ENCODE data around the gene EMX1.
A peak's percentile ranks its signal among the peaks of the same experiment; 100 is the strongest.

EMX1 gene
- 0 reads per million in 2 donors for total RNA-seq

DNA sequence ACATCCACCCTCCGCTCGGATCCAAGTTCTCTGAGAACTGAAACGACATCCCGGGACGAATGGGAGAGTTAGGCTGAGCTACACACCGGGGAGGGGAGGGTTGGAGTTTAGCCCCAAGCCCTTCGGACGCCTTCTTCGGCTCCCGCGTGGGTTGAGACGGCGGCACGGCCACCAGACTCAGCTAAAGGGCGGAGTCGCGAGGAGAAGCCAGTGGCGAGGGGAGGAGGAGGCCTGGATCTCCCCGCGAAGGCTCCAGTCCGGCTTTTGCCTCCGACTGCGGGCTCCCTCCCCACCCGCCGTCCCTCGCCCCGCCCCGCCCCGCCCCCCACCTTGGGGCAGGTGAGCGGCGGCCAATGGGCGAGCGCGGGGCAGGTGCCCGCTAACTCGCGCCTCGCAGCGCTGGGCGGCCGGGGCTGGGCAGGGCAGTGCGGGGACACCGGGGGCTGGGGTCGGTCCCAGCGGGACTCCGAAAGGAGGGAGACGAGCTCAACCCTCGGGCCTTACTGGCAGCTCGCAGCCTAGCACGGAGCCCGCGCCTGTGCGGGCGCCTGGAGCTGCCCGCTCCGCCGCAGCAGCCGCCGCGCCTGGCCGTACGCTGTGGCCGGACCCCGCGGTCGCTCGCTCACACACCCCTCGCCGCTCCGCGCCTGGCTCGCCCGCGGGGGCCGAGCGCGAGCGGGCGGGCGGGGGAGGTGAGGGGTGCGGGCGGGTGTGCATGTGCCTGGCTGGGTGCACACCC is at the start of gene EMX1:
Gene EMX1, plus strand, starts transcription at position 382 of the 739 bp plus-strand sequence. Its CDS starts 334 bp downstream, at position 716.
- peak; percentile 32 for DNase-seq

DNA sequence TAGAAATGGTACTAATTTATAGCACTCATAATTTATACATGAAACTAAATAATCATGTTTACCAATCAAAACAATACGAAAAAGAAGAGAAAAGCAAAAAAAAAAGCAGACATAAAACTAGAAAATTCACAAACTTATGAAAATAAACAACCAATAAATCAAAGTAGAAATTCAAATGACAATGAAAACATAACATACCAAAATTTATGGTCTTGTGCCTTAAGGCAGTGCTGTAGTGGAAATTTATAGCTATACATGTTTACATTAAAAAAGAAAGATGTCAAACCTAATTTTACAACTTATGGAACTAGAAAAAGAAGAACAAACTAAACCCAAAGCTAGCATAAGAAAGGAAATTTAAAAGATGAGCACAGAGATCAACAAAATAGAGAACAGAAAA is 46.3 kb upstream of the EMX1 start:
- no peak for DNase-seq

DNA sequence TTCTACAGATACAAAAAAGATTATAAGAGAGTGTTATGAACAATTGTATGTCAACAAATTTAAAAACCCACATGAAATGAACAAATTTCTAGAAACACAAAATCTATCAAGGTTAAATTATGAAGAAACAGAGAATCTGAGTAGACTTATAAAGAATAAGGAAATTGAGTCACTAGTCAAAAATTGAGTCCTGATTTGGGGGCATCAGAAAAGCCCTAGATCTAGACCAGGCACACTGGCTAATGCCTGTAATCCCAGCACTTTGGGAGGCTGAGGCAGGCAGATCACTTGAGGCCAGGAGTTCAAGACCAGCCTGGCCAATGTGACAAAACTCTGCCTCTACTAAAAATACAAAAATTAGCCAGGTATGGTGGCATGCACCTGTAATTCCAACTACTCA is 45.4 kb upstream of the EMX1 start:
- no peak for DNase-seq

DNA sequence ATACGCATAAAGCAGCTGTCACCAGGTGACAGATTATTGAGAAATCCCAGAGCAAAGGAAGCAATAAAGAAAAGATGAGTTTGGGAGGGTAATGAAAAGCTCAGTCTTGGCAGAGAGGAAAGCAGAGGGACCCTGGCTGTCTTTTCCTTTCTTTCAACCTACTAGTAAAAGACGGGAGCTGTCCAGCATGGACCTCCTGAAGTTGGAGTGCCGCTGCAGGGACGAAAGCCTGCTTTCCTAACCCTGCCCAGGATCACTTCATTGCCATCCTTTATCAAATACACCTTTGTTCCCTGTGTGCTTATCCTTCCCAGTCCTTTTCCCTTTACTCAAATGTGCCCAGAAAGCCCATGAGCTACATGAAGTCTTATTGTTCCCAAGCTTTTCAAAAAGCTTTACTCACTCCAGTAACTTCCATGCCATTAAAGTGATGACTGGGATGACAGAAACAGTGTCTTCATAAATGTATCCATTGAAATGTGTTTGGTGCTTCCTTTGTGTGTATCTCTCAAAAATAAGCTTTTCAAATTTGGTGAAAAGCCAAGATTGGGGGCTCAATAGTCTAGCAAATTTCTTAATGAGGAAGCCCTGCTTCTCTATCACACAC is 33.9 kb upstream of the EMX1 start:
- DNase-seq, result no peak

DNA sequence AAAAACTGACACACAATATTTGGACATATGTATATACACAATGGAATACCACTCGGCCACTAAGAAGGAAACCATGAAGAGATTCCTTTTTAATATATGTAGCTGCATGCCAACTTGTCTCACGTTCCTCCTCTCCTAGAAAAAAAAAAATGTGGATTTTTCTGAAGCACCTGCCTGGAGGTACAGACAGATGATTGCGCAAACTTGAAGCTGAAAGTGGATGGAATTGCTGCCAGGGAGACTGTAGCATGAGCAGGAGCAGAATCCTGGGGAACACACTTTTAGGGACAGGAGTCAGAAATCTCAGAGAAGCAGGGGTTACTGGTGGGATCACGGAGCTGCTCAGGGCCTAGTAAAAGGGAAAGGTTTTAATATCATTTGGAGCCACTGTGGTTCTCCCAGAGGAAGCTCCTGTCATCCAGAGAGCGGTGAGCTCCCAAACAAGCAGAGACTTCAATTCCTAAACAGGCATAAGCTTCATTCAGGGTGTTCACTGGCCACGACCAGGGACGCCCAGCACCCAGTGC is 30.8 kb upstream of the EMX1 start:
- DNase-seq, result no peak

DNA sequence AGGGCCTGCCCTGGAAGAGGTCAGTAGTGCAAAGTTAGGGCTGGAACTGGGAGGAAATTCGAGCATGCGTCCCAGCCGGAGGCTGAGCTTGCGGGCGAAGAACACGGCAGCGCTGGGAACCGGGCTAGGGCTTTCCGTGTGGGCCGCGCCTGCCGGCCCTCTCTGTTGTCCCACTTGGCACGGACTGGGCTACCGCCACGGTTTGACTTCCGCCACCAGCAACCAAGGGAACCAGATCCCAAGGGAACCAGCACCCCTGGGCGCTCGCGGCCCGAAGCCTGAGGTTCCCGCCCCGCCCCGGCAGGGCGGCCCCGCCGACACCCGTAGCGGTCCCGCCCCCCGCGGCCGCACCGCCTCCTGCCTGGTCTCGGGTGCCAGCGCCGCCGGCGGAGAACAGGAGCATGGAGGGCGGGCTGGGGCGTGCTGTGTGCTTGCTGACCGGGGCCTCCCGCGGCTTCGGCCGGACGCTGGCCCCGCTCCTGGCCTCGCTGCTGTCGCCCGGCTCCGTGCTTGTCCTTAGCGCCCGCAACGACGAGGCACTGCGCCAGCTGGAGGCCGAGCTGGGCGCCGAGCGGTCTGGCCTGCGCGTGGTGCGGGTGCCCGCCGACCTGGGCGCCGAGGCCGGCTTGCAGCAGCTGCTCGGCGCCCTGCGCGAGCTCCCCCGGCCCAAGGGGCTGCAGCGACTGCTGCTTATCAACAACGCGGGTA is 30.1 kb upstream of the EMX1 start, which contains the start of gene SPR:
Gene SPR, plus strand, starts transcription at position 377 of the 708 bp plus-strand sequence. Its CDS starts 25 bp downstream, at position 402.
- peak; percentile 27 for DNase-seq

DNA sequence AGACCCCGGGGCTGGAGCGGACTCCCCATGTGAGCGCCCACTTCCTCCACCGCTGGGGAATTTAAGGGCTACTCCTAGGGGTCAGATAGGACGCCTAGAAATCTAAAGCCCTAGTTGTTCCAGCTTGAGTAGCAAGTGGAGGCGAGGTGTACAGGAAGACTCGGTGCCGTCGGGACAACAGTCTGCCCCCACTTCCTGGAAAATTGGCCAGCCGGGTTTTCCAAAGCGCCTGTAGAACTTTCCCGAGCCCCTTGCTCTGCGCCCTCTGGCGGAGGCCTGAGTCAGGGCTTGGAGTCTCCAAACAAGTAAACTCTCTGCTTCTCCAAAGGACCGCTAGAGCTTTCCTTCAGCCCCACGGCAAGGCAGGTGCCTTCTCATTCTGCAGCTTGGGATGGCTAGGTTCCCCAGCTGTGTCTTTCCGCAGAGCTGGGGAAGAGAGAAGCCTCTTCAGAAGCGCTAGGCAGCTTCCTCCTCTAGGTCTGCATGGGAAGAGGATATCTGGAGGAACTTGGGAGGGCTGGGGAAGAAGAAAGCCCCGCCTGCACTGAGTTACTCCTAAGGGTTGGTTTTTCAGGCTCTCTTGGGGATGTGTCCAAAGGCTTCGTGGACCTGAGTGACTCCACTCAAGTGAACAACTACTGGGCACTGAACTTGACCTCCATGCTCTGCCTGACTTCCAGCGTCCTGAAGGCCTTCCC is 29.4 kb upstream of the EMX1 start:
- peak; percentile 33 for DNase-seq

DNA sequence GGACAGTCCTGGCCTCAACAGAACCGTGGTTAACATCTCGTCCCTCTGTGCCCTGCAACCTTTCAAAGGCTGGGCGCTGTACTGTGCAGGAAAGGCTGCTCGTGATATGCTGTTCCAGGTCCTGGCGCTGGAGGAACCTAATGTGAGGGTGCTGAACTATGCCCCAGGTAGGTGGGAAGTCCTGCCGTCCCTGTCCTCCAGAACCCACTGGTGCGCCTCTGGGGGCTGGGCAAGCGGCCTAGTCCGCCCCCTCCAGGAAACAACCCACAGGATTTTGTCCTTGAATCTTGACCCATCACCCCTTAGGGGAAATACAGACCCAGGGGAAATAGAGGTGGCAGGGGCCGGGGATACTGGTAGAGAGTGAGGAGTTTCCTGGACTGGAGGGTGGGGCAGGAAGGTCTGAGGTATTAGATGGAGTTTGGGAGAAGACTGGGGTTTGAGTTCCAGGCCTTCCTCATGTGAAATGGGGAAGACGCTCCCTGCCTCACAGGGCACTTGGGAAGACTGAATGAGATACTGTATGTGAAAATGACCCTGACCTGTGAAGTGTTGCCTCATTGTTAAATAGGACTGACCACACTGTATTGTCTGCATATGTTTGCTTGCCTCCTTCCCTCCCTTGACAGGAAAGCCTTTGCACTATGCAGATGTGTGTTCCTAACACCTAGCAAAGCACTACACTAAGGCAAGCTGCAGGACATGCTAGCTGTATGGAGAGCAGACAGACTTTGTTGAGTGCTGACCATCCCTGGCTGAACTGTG is 28.7 kb upstream of the EMX1 start:
- no peak for DNase-seq

DNA sequence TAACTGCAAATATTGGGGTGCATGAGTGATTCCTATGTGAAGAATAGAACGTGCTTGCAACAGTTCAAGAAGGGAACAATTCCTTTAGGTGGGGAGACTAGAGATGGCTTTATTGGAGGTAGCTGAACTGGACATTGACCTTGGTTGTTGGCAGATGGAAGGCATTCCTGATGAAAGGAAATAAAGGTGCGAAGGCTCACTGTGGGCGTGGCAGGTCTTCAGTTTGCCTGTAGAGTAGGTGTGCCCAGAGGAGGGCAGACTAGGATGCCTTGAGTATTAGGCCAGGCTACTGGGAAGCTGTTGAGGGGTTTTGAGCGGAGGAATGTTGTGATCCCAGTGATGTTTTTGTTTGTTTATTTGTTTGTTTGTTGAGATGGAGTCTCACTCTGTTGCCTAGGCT is 27.3 kb upstream of the EMX1 start:
- DNase-seq, result no peak

DNA sequence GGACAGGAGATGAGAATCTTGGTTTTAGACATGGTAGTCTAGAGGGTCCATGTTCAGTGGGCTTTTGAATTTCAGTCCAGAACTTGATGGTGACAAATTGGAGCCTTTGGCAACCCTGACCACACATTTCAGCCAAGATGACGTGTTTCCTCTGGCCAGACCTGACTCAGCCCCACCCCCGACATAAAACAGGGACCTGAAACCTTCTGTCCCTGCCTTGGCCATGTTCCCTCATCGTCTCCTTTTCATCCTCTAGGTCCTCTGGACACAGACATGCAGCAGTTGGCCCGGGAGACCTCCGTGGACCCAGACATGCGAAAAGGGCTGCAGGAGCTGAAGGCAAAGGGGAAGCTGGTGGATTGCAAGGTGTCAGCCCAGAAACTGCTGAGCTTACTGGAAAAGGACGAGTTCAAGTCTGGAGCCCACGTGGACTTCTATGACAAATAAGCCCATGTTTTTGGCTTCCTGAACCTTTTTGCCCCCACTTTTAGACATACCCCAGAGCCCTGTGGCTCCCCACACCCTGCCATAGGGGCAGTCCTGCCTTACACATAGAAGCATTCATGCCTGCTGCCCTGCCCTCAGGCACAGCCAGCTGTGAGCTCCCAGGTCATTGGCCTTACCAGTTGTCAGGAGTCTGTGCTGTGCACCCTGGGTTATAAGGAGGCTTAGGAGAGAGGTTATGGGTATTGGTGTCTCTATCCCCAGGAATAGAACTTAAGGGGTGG is 26.1 kb upstream of the EMX1 start:
- DNase-seq, result no peak

DNA sequence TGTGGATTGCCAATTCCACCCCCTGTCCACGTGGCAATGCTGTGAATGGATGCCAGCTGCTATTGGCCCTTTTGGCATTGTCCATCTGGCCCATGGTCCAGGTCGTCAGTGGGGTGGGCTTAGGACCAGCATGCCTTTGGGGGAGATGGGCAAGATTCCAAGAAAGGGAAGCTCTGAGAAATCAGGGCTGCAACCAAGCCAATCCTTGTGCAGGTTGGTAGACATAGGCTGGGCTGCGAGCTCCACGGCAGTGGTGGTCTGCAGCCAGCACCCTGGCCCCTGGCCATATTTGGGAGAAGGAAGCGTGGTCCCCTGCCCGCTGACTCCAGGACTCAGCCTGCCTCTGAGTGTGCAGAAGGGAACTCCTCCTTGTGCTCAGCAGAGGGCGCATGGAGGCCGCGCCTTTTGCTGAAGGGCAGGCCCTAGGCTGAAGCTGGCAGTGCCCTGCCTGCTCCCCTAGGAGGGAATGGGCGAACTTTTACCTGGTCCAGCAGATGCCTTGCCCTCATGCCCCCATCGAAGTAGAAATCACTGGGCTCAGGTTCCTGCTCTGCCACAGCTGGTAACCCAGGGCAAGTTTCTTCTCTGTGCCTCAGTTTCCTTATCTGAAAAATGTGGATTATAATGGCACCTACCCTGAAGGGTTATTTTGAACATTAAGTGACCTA is 24.7 kb upstream of the EMX1 start:
- DNase-seq, result peak; percentile 38

DNA sequence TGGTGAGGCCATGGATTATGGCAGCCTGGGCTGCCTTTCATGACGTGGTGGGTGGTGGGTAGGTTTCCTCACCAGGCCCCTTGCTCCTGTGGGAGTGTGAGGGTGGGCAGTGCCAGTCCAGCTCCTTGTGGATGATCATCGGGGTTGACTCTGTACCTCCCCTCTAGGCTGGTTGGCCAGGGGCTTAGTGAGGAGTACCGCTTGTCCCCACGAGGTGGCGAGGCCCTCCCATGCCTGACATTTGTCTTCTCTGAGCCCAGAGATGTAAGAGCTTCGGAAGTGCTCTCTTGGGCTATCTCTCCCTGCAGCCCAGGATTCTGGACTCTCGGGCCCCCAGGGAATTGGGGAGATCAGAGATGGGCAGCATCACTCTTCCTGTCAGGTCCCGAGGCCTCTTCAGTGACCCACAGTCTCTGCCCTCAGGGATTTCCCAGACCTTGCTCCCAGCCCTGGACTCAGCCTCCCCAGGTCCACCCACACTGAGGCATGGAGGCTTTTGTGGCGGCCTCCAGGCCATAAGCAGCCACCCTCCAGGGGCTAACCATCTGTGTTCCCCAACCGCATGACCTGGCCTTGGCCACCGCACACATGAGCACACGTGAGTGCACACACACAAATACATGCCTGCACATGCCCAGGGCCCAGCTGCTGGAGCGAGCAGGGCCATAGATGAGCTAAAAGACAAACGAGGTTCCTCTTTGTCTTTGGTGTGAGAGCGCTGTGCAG is 23.6 kb upstream of the EMX1 start:
- DNase-seq, result no peak

DNA sequence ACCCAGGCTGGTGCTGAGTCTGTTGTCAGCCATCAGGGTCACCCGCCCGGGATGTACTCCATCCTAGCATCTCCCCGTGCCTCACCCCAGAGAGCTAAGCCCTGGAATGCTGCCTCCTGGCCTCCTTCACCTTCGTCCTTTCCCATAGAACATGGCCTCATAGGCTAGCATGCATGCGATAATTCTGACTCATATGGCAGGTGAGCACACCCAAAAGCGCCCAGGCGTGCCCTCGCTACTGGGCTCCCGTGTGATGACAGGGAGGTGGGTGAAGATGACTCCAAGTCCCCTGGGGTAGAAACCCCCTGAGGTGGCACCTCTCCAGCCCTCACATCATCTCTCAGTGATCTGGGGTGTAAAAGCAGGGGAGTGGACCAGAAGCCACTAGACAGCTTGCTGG is 22.8 kb upstream of the EMX1 start:
- no peak for DNase-seq

DNA sequence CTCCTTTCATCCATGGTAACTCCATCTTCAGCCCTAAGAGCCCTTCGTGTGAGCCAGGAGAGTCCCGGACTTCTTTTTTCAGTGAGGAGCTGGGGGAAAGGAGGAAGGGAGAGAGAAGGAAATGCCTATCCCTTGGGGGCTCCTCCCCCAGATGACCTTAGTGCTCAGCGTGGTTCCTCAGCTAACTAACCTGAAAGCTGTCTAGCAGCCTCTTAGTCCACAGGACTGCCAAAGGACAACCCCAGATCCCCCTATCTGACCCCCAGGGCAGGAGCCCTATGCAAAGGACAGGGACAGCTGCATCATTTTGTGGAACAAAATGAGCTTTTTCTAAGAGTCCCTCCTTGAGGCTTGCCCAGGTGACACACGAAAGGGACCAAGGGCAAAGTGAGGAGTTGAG is 22.2 kb upstream of the EMX1 start:
- no peak for DNase-seq

DNA sequence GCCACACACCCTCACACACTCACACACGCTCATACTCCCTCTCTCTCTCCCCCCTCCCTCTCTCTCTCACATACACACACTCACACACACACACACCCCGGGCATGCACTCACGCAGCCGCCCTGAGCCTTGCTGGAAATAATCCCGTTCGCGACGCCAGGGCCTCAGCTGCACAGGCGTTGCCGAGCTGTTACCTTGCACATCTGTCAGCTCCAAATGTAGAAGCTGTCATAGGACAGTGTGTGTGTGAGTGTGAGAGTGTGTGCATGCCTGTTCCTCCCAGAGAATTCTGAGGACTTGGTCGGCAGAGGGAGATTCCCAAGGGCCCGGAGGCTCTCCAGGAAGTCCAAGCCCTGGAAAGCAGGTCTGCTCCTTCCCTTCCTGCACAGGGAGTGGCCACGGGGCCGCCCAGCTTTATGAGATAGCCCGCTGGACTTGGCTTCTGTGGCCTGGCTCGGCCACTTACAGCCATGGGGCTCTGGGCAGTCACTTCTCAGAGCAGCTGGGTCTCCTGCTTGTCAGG is 21.5 kb upstream of the EMX1 start:
- DNase-seq, result no peak

DNA sequence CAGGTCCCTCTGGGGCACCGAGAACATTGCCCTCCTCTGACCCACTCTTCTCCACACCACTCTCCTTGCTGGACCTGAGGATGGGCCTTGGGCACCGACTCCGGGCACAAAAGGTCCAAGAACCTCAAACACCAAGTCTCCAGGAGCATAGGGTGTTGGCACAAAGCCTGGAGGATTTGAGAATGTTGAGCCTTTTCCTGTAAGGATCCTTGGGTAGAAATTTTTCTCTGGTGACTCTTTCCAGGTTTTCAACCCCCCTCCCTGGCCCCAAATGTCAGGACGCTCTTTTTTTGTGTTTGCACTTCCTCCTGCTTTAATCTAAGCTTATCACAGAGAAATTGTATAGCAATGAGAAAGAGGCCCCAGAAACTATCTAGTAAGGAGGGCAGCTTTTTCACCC is 20.9 kb upstream of the EMX1 start:
- no peak for DNase-seq

DNA sequence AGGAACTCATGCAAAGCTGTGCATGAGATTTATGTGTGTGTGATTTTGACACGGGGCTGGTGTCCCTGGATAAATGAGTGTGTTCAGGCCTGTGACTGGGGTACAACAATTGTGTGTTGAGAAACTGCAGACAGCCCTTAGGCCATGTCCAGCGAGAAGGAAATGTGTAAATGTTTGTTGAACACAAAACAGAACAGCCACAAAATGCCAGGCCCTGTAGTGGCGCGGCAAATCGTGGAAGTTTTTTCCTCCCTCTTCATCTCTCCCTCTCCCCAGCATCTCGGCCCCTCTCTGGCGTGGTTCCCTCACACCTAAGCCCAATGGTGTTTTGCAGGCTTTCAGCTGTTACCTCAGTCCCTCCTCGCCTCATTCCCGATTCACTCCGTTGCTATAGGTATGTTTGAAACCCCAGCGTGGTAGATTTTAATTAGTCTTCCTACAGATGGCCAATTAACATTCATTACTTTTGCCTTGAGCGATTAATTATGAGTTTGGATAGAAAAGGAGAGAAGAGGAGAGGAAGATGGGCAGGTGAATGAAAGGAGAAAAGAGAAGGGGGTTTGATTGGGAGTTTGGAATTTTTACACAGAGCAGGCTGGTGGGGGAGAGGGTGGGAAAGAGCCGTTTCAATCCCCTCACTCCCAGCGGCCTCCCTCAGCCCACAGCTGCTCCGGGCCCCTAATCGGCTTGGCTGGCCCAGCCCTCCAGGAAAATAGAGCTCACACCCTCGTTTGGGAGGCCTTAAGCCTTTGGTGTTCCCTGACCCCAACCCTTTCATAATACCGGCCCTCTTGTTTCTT is 19.3 kb upstream of the EMX1 start:
- no peak for DNase-seq

DNA sequence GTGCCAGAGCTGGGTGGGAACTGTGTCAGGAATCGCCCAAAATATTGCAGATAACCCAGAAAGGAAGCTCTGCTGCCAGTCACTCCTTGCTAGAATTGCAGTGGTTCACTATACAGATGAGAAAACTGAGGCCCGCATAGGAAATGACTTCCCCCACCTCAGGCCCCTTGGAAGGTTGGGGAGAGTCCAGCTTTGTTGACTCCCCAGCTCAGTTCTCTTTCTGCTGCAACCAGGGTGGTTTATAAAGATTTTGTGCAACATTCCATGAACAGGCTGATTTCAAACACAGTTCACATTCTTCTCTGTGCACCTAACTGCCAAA is 18.8 kb upstream of the EMX1 start:
- DNase-seq, result no peak

DNA sequence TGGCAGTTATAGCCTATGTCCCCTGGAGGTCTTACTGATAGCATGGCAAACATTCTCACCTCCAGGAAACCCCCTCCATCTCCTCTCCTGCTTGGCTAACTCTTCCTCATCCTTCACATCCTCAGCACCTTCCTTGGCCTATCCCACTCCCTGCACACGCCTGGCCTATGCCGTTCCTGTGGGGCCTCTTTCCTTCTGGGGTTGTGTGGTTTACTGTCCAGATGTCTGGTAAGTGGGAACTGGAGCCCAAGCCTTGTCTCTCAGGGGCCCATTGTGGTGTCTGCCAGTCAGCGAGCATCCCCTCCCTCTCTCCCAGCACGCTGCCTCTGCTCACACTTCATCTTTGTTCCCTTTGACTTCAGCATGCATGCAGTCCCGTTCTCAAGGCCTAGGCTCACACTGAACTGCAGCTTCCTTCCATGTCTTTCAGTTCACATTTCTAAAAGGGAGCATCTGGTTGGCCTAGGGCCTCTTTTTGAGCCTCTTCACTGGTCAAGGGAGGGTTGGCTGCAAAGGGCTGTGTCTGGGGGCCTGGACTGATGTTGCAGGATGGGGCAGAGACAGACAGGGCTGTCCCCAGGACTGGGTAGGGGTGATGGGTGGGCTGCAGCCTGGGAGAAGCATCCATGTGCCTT is 17.0 kb upstream of the EMX1 start:
- no peak for DNase-seq
